Muscle layer of duodenum (tissue), 2 donors: Measurements from ENCODE around the gene CCDC192.

ENCODE experiments used
- H3K27ac ChIP-seq: one replicate; pipeline ENCODE4 v1.7.0; 2013; ENCODE audit warnings: mild to moderate bottlenecking, low read length
- H3K27me3 ChIP-seq: one replicate; pipeline ENCODE4 v1.7.0; 2013; ENCODE audit warnings: low read depth, mild to moderate bottlenecking, control low read depth, low read length
- H3K36me3 ChIP-seq, 2 donors: one replicate each; pipeline ENCODE4 v1.7.0; 2013; ENCODE audit warnings: low read length in 2 of 2, control low read depth in 1 of 2, mild to moderate bottlenecking in 1 of 2; ENCODE audit not compliant: insufficient read depth in 2 of 2, control insufficient read depth in 1 of 2
- H3K4me1 ChIP-seq, 2 donors: one replicate each; pipeline ENCODE4 v1.7.0; 2013; ENCODE audit warnings: low read length in 2 of 2, mild to moderate bottlenecking in 2 of 2, control low read depth in 1 of 2, moderate library complexity in 1 of 2; ENCODE audit not compliant: insufficient read depth in 2 of 2, control insufficient read depth in 1 of 2
- H3K4me3 ChIP-seq, 2 donors: one replicate each; pipeline ENCODE4 v1.7.0; 2013; ENCODE audit warnings: low read length in 2 of 2, low read depth in 1 of 2, mild to moderate bottlenecking in 1 of 2
- H3K9me3 ChIP-seq, 2 donors: one replicate each; pipeline ENCODE4 v1.7.0; 2013; ENCODE audit warnings: low read length in 2 of 2, control low read depth in 1 of 2, mild to moderate bottlenecking in 1 of 2; ENCODE audit not compliant: control insufficient read depth in 1 of 2
- donor health status: healthy.

The CCDC192 gene

GRCh38 chr5:127813633-127814587 lies 110.7 kb downstream of the CCDC192 start:
- Histone ChIP-seq H3K27me3 (no peaks in the 10 kb centered on the region), H3K9me3 (no peaks in the 10 kb centered on the region), H3K4me1 (peaks cover 0 to 29% of the 10 kb centered on the region in 2 donors), H3K36me3 (no peaks in the 10 kb centered on the region), H3K4me3 (no peak overlapping the region), H3K27ac (peak overlapping the region; percentile 82)

GRCh38 chr5:127814588-127814973 lies 111.4 kb downstream of the CCDC192 start:
- H3K4me3 ChIP-seq: no peak overlapping the region
- H3K9me3 ChIP-seq: no peaks in the 10 kb centered on the region
- H3K27ac ChIP-seq: peak overlapping the region; percentile 82
- no peaks in the 10 kb centered on the region for H3K27me3 ChIP-seq
- peaks cover 0 to 29% of the 10 kb centered on the region in 2 donors for H3K4me1 ChIP-seq
- H3K36me3 ChIP-seq: no peaks in the 10 kb centered on the region

GRCh38 chr5:127820910-127821553 lies 117.8 kb downstream of the CCDC192 start:
- H3K9me3 ChIP-seq: no peaks in the 10 kb centered on the region
- no peaks in the 10 kb centered on the region for H3K36me3 ChIP-seq
- H3K4me3 ChIP-seq: no peak overlapping the region
- no peaks in the 10 kb centered on the region for H3K27me3 ChIP-seq
- peaks cover 0 to under 1% of the 10 kb centered on the region in 2 donors for H3K4me1 ChIP-seq
- H3K27ac ChIP-seq: no peak overlapping the region

GRCh38 chr5:127821896-127822295 lies 118.7 kb downstream of the CCDC192 start:
- Histone ChIP-seq H3K27ac (no peak overlapping the region), H3K9me3 (no peaks in the 10 kb centered on the region), H3K4me1 (no peaks in the 10 kb centered on the region), H3K36me3 (no peaks in the 10 kb centered on the region), H3K27me3 (no peaks in the 10 kb centered on the region), H3K4me3 (no peak overlapping the region)

GRCh38 chr5:127824126-127824525 lies 120.9 kb downstream of the CCDC192 start:
- Histone ChIP-seq H3K4me1 (no peaks in the 10 kb centered on the region), H3K4me3 (no peak overlapping the region), H3K27ac (no peak overlapping the region), H3K36me3 (no peaks in the 10 kb centered on the region), H3K9me3 (no peaks in the 10 kb centered on the region), H3K27me3 (no peaks in the 10 kb centered on the region)

- no peaks in the 10 kb centered on the region for H3K9me3 ChIP-seq
- no peaks in the 10 kb centered on the region for H3K36me3 ChIP-seq
- no peak overlapping the region for H3K4me3 ChIP-seq
- H3K27me3 ChIP-seq: no peaks in the 10 kb centered on the region
- H3K4me1 ChIP-seq: peaks cover 0 to 7% of the 10 kb centered on the region in 2 donors
- H3K27ac ChIP-seq: no peak overlapping the region
These were observed 122.8 kb downstream of the CCDC192 start for GRCh38 chr5:127826011-127826410.

GRCh38 chr5:127827451-127827850 lies 124.3 kb downstream of the CCDC192 start:
- no peak overlapping the region for H3K4me3 ChIP-seq

GRCh38 chr5:127830157-127830556 lies 127.0 kb downstream of the CCDC192 start:
- Histone ChIP-seq H3K9me3 (no peaks in the 10 kb centered on the region), H3K27me3 (no peaks in the 10 kb centered on the region), H3K27ac (no peak overlapping the region), H3K4me3 (no peak overlapping the region), H3K36me3 (no peaks in the 10 kb centered on the region), H3K4me1 (peaks cover 0 to 11% of the 10 kb centered on the region in 2 donors)

More at GRCh38 chr5:127827451-127827850, 124.3 kb downstream of the CCDC192 start:
- Histone ChIP-seq H3K27me3 (no peaks in the 10 kb centered on the region), H3K27ac (no peak overlapping the region), H3K4me1 (peaks cover 0 to 7% of the 10 kb centered on the region in 2 donors), H3K36me3 (no peaks in the 10 kb centered on the region), H3K9me3 (no peaks in the 10 kb centered on the region)

GRCh38 chr5:127830829-127831598 lies 127.8 kb downstream of the CCDC192 start:
- Histone ChIP-seq H3K4me3 (no peak overlapping the region), H3K36me3 (no peaks in the 10 kb centered on the region), H3K27me3 (no peaks in the 10 kb centered on the region), H3K9me3 (no peaks in the 10 kb centered on the region), H3K4me1 (peaks cover 0 to 11% of the 10 kb centered on the region in 2 donors), H3K27ac (no peak overlapping the region)

- Histone ChIP-seq H3K9me3 (no peaks in the 10 kb centered on the region), H3K36me3 (no peaks in the 10 kb centered on the region), H3K27me3 (no peaks in the 10 kb centered on the region), H3K4me1 (peaks cover 0 to 11% of the 10 kb centered on the region in 2 donors), H3K27ac (no peak overlapping the region), H3K4me3 (no peak overlapping the region)
These were observed 128.9 kb downstream of the CCDC192 start for GRCh38 chr5:127832067-127832466.

- Histone ChIP-seq H3K9me3 (no peaks in the 10 kb centered on the region), H3K36me3 (no peaks in the 10 kb centered on the region), H3K4me3 (no peak overlapping the region), H3K27ac (no peak overlapping the region), H3K27me3 (no peaks in the 10 kb centered on the region), H3K4me1 (peaks cover 0 to 11% of the 10 kb centered on the region in 2 donors)
These were observed 130.9 kb downstream of the CCDC192 start for GRCh38 chr5:127834094-127834531.
